ENCODE measurements around the gene TRIM34. TPM values are rescaled to one million over a fixed set of nuclear protein-coding genes. Genes with fewer than 3 reads are reported as not detected.

Gene TRIM34
- total RNA-seq, 1 donor from 2014 or later = not detected

- Mint-ChIP-seq H3K27me3 (ENCODE audit: unreplicated experiment) (no peaks in the 10 kb centered on the region), H3K9me3 (ENCODE audit: unreplicated experiment) (no peaks in the 10 kb centered on the region), H3K4me1 (ENCODE audit: low read depth, unreplicated experiment) (no peaks in the 10 kb centered on the region), H3K36me3 (ENCODE audit: unreplicated experiment) (no peaks in the 10 kb centered on the region), H3K4me3 (ENCODE audit: unreplicated experiment) (no peak overlapping the region), H3K27ac (ENCODE audit: unreplicated experiment) (no peak overlapping the region)
- no peak for TF ChIP-seq CTCF (IDR thresholded peaks at IDR 0.05; ENCODE audit: partially characterized antibody, unreplicated experiment)
- DNase-seq = no peak
These were observed 2.0 kb upstream of the TRIM34 start for GRCh38 chr11:5622802-5623201.

- Mint-ChIP-seq H3K36me3 (ENCODE audit: unreplicated experiment) (no peaks in the 10 kb centered on the region), H3K9me3 (ENCODE audit: unreplicated experiment) (no peaks in the 10 kb centered on the region), H3K27me3 (ENCODE audit: unreplicated experiment) (no peaks in the 10 kb centered on the region), H3K4me1 (ENCODE audit: low read depth, unreplicated experiment) (no peaks in the 10 kb centered on the region), H3K27ac (ENCODE audit: unreplicated experiment) (no peak overlapping the region), H3K4me3 (ENCODE audit: unreplicated experiment) (no peak overlapping the region)
- no peak for DNase-seq
- no peak for TF ChIP-seq CTCF (IDR thresholded peaks at IDR 0.05; ENCODE audit: partially characterized antibody, unreplicated experiment)
These were observed 480 bp downstream of the TRIM34 start for GRCh38 chr11:5625281-5625680.

GRCh38 chr11:5626196-5626595 lies 1.4 kb downstream of the TRIM34 start:
- H3K27me3 Mint-ChIP-seq (ENCODE audit: unreplicated experiment) = no peaks in the 10 kb centered on the region
- no peak for DNase-seq
- H3K4me3 Mint-ChIP-seq (ENCODE audit: unreplicated experiment) = no peak overlapping the region
- no peaks in the 10 kb centered on the region for H3K36me3 Mint-ChIP-seq (ENCODE audit: unreplicated experiment)
- TF ChIP-seq CTCF (IDR thresholded peaks at IDR 0.05; ENCODE audit: partially characterized antibody, unreplicated experiment) = no peak
- H3K27ac Mint-ChIP-seq (ENCODE audit: unreplicated experiment) = no peak overlapping the region
- H3K4me1 Mint-ChIP-seq (ENCODE audit: low read depth, unreplicated experiment) = no peaks in the 10 kb centered on the region
- no peaks in the 10 kb centered on the region for H3K9me3 Mint-ChIP-seq (ENCODE audit: unreplicated experiment)

GRCh38 chr11:5631417-5631816 lies 6.6 kb downstream of the TRIM34 start:
- H3K36me3 Mint-ChIP-seq (ENCODE audit: unreplicated experiment) = no peaks in the 10 kb centered on the region

More at GRCh38 chr11:5631417-5631816, 6.6 kb downstream of the TRIM34 start:
- Mint-ChIP-seq H3K27ac (ENCODE audit: unreplicated experiment) (no peak overlapping the region), H3K4me1 (ENCODE audit: low read depth, unreplicated experiment) (no peaks in the 10 kb centered on the region), H3K4me3 (ENCODE audit: unreplicated experiment) (no peak overlapping the region), H3K27me3 (ENCODE audit: unreplicated experiment) (no peaks in the 10 kb centered on the region), H3K9me3 (ENCODE audit: unreplicated experiment) (no peaks in the 10 kb centered on the region)
- TF ChIP-seq CTCF (IDR thresholded peaks at IDR 0.05; ENCODE audit: partially characterized antibody, unreplicated experiment) = no peak
- no peak for DNase-seq

All from glutamatergic neuron (in vitro differentiated cells).